ENCODE data around the gene CPNE6.
A peak's percentile ranks its signal among the peaks of the same experiment; 100 is the strongest.

The CPNE6 gene

GRCh38 chr14:24055971-24056799, 15.2 kb upstream of the CPNE6 start:
- no peak for DNase-seq

GRCh38 chr14:24056800-24057184, 14.6 kb upstream of the CPNE6 start:
- DNase-seq = no peak

GRCh38 chr14:24057271-24057670, 14.1 kb upstream of the CPNE6 start:
- DNase-seq = no peak

GRCh38 chr14:24057867-24058259, 13.5 kb upstream of the CPNE6 start:
- DNase-seq = no peak

- DNase-seq = peak; percentile 75
Measured at GRCh38 chr14:24058260-24058950, 13.0 kb upstream of the CPNE6 start.

GRCh38 chr14:24058951-24059475, 12.3 kb upstream of the CPNE6 start:
- no peak for DNase-seq

GRCh38 chr14:24059841-24060388, 11.4 kb upstream of the CPNE6 start:
- no peak for DNase-seq

- DNase-seq = no peak
Measured at GRCh38 chr14:24060443-24060842, 10.9 kb upstream of the CPNE6 start.

- no peak for DNase-seq
Measured at GRCh38 chr14:24060984-24061913, 10.1 kb upstream of the CPNE6 start.

GRCh38 chr14:24062216-24062980, 9.0 kb upstream of the CPNE6 start:
- DNase-seq = no peak

GRCh38 chr14:24063263-24063836, 8.0 kb upstream of the CPNE6 start:
- no peak for DNase-seq

GRCh38 chr14:24064091-24064795, 7.1 kb upstream of the CPNE6 start:
- DNase-seq = no peak

- DNase-seq = no peak
Measured at GRCh38 chr14:24064856-24065255, 6.5 kb upstream of the CPNE6 start.

- no peak for DNase-seq
Measured at GRCh38 chr14:24065408-24065807, 6.0 kb upstream of the CPNE6 start.

- no peak for DNase-seq
Measured at GRCh38 chr14:24066496-24067132, 4.7 kb upstream of the CPNE6 start.

GRCh38 chr14:24067133-24068082, 4.0 kb upstream of the CPNE6 start:
- DNase-seq = no peak

GRCh38 chr14:24068711-24069410, 2.5 kb upstream of the CPNE6 start:
- DNase-seq = no peak

- DNase-seq = no peak
Measured at GRCh38 chr14:24069411-24069735, 2.0 kb upstream of the CPNE6 start.

All from activated CD4-positive, alpha-beta T cell treated with anti-CD3 and anti-CD28 coated beads, Interleukin-2, amount 50 U/mL, for 16 hours (primary cell).